K562 (cell line): ENCODE results near the gene CPNE2. TPM values are rescaled to one million over a fixed set of nuclear protein-coding genes. Genes with fewer than 3 reads are reported as not detected.

Experiments used
- ATAC-seq: fragments of 200-7000 bp; cut with Tn5 transposase; 3 replicates; pipeline ENCODE4 v1.9.1; 2020; ENCODE audit warnings: moderate library complexity
- BruUV-seq: library from RNA; stranded (reverse); fragments of 400-500 nt; replicated peaks from 2 replicates; lab custom pipeline; 2021; lab: Mats Ljungman, UMichigan
- CTCF ChIA-PET: fragments of 300-600 bp; formaldehyde crosslinking; extraction: SDS; loops from one replicate; lab custom pipeline; 2021; ENCODE audit warnings: low intra/inter-chr PET ratio; lab: Yijun Ruan, JAX
- POLR2A ChIA-PET: fragments of 300-600, 350-650 bp; sonication (Branson Sonifier 250); formaldehyde crosslinking; extraction: SDS; loops from one replicate; lab custom pipeline; 2021; ENCODE audit warnings: antibody characterized with exemption, inconsistent platforms; lab: Yijun Ruan, JAX
- DNase-seq, 4 experiments: peaks; one replicate each; pipeline versions ENCODE4 v3.0.0 to v3.0.0-alpha.2; 2011 to 2018; ENCODE audit warnings: low spot score in 3 of 4, mixed read lengths in 3 of 4; ENCODE audit errors: extremely low read depth in 1 of 4
- FAIRE-seq: peaks from 2 replicates; lab custom pipeline; 2011; peaks lifted over from hg19 to GRCh38; lab: Jason Lieb, UNC
- H2AFZ ChIP-seq: 2 replicates; pipeline ENCODE4 v1.6.0; 2011; ENCODE audit warnings: low read depth, low read length, control low read depth, inconsistent platforms
- H3K27ac ChIP-seq: fragments of 200-600 bp; 3 replicates; pipeline ENCODE4 v1.8.0; 2011; ENCODE audit warnings: low read depth, mild to moderate bottlenecking, control low read depth, inconsistent platforms, low read length, moderate library complexity, mixed read lengths; ENCODE audit errors: extremely low read depth
- H3K27me3 ChIP-seq, 2 experiments: fragments of 300-600 bp in 1 of 2; 2 replicates in 1 of 2; 3 replicates in 1 of 2; pipeline versions ENCODE4 v1.6.0 to v1.8.0; 2011; ENCODE audit warnings: inconsistent platforms in 2 of 2, low read length in 2 of 2, mild to moderate bottlenecking in 1 of 2, mixed read lengths in 1 of 2, moderate library complexity in 1 of 2; ENCODE audit not compliant: control insufficient read depth in 2 of 2, insufficient read depth in 2 of 2
- H3K36me3 ChIP-seq: fragments of 300-600 bp; 3 replicates; pipeline ENCODE4 v1.8.0; 2011; ENCODE audit warnings: mild to moderate bottlenecking, low read length, inconsistent platforms; ENCODE audit not compliant: control insufficient read depth, insufficient read depth
- H3K4me1 ChIP-seq, 2 experiments: fragments of 200-600 bp in 1 of 2; replicated peaks in 1 of 2; 2 replicates in 1 of 2; 3 replicates in 1 of 2; pipeline versions ENCODE4 v1.5.1 to v1.8.0; 2011; ENCODE audit warnings: inconsistent platforms in 2 of 2, low read length in 2 of 2, mild to moderate bottlenecking in 1 of 2, mixed read lengths in 1 of 2, moderate library complexity in 1 of 2; ENCODE audit not compliant: control insufficient read depth in 2 of 2, insufficient read depth in 2 of 2
- H3K4me2 ChIP-seq: 2 replicates; pipeline ENCODE4 v1.6.1; 2011; ENCODE audit warnings: low read length, control low read depth, inconsistent platforms, mixed read lengths; ENCODE audit not compliant: insufficient read depth
- H3K4me3 ChIP-seq: fragments of 200-600 bp; sonication (generic), shearing (Covaris generic); 2 replicates; pipeline ENCODE4 v1.5.1; 2016; ENCODE audit warnings: control low read depth, inconsistent platforms
- H3K79me2 ChIP-seq: fragments of 200-600 bp; 3 replicates; pipeline ENCODE4 v1.8.0; 2011; ENCODE audit warnings: low read length, inconsistent platforms; ENCODE audit not compliant: control insufficient read depth, insufficient read depth
- H3K9ac ChIP-seq, 2 experiments: 2 replicates each; pipeline versions ENCODE4 v1.6.0 to v1.6.1; 2011; ENCODE audit warnings: low read depth in 2 of 2, low read length in 2 of 2, control low read depth in 1 of 2, inconsistent platforms in 1 of 2, mild to moderate bottlenecking in 1 of 2, mixed read lengths in 1 of 2; ENCODE audit not compliant: insufficient read depth in 1 of 2
- H3K9me1 ChIP-seq: one replicate; pipeline ENCODE4 v1.6.0; 2011; ENCODE audit warnings: inconsistent platforms, mild to moderate bottlenecking, low read length, moderate library complexity; ENCODE audit not compliant: control insufficient read depth, insufficient read depth
- H3K9me3 ChIP-seq: replicated peaks from 2 replicates; pipeline ENCODE4 v1.5.1; 2011; ENCODE audit warnings: low read depth, low read length, inconsistent platforms; ENCODE audit not compliant: control insufficient read depth, insufficient read depth
- H4K20me1 ChIP-seq: replicated peaks from 2 replicates; pipeline ENCODE4 v1.6.1; 2011; ENCODE audit warnings: low read length, inconsistent platforms, mixed read lengths; ENCODE audit not compliant: control insufficient read depth, insufficient read depth
- JUN ChIP-seq, 2 experiments: sonication (generic) in 1 of 2; formaldehyde crosslinking in 1 of 2; IDR thresholded peaks; 2 replicates each; pipeline versions ENCODE4 v1.6.1 to v1.8.0; 2012 to 2022; ENCODE audit warnings: borderline replicate concordance in 2 of 2, mild to moderate bottlenecking in 2 of 2, improper control_type of control experiment in 1 of 2, low read depth in 1 of 2, low read length in 1 of 2, missing genetic modification reagents in 1 of 2
- POLR2G ChIP-seq: fragments of 200-400 bp; formaldehyde crosslinking; IDR thresholded peaks from 2 replicates; pipeline ENCODE4 v1.6.1; 2017; ENCODE audit warnings: low read depth, mild to moderate bottlenecking, antibody characterized with exemption, low read length, moderate library complexity
- WGBS: fragments of 100-300 bp; shearing (Covaris generic); methylation state at CpG from one replicate; pipeline ENCODE4 v1.1.6; 2016; ENCODE audit warnings: low coverage, mixed read lengths; ENCODE audit not compliant: insufficient coverage; ENCODE audit errors: missing lambda C conversion rate; 5-methylcytosine and 5-hydroxymethylcytosine counted together
- in situ Hi-C: fragments of 300-500 bp; cut with MboI; formaldehyde crosslinking; loops from 4 replicates; pipeline ENCODE4 v1.15.0; 2018; ENCODE audit warnings: inconsistent platforms, mixed read lengths
- intact Hi-C: fragments of 100-400 bp; cut with micrococcal nuclease; formaldehyde crosslinking; loops from 2 replicates; pipeline ENCODE4 v1.14.2; 2022
- polyA plus RNA-seq, 8 experiments: library from polyadenylated mRNA; depleted of rRNA in 4 of 8; stranded (reverse) in 5 of 8; unstranded in 3 of 8; fragments of >200 nt; fragmentation: Nextera tagmentation in 2 of 8; fragmentation: Illumina TruSeq in 1 of 8; extraction: Ambion mirVana in 2 of 8; extraction: Trizol in 1 of 8; gene quantifications; 2 replicates each; pipeline versions ENCODE4 v1.2.1 to v1.2.3, GENCODE V29; 2011 to 2014; ENCODE audit warnings: inconsistent platforms in 1 of 8, missing spikeins in 1 of 8
- total RNA-seq, 7 experiments: library from RNA; depleted of rRNA in 6 of 7; stranded (reverse); fragments of >200 nt in 6 of 7; fragmentation: Illumina TruSeq in 2 of 7; extraction: Trizol in 2 of 7; gene quantifications; 2 replicates each; pipeline versions ENCODE4 v1.2.1 to v1.2.3, GENCODE V29; 2011 to 2021; ENCODE audit warnings: low replicate concordance in 1 of 7
- TF ChIP-seq, protein P1 (sequence below): fragments of 150-350 bp; IDR thresholded peaks from 2 replicates; pipeline ENCODE4 v1.6.1; 2014; ENCODE audit warnings: low read depth, mild to moderate bottlenecking, low read length, borderline replicate concordance

The CPNE2 gene
- total and polyA plus RNA-seq, 9 of the 15 experiments (the other 6 are each of a cell fraction or from before 2014, with no cell fraction given) = 3.0 to 13.9 (median 8.6) TPM

GRCh38 chr16:57148481-57148880 lies 56.1 kb downstream of the CPNE2 start (continued):
- TF ChIP-seq, protein P1, sequence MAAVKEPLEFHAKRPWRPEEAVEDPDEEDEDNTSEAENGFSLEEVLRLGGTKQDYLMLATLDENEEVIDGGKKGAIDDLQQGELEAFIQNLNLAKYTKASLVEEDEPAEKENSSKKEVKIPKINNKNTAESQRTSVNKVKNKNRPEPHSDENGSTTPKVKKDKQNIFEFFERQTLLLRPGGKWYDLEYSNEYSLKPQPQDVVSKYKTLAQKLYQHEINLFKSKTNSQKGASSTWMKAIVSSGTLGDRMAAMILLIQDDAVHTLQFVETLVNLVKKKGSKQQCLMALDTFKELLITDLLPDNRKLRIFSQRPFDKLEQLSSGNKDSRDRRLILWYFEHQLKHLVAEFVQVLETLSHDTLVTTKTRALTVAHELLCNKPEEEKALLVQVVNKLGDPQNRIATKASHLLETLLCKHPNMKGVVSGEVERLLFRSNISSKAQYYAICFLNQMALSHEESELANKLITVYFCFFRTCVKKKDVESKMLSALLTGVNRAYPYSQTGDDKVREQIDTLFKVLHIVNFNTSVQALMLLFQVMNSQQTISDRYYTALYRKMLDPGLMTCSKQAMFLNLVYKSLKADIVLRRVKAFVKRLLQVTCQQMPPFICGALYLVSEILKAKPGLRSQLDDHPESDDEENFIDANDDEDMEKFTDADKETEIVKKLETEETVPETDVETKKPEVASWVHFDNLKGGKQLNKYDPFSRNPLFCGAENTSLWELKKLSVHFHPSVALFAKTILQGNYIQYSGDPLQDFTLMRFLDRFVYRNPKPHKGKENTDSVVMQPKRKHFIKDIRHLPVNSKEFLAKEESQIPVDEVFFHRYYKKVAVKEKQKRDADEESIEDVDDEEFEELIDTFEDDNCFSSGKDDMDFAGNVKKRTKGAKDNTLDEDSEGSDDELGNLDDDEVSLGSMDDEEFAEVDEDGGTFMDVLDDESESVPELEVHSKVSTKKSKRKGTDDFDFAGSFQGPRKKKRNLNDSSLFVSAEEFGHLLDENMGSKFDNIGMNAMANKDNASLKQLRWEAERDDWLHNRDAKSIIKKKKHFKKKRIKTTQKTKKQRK = no peak

- 90% methylated on average over 5 of the region's 10 CpGs for WGBS
- Histone ChIP-seq H3K9me1 (no peaks in the 10 kb centered on the region), H3K79me2 (no peaks in the 10 kb centered on the region), H3K4me3 (no peak overlapping the region), H3K4me1 (peaks cover 15 to 17% of the 10 kb centered on the region in 2 experiments), H3K9me3 (no peaks in the 10 kb centered on the region), H3K27ac (no peak overlapping the region), H3K36me3 (peaks cover 28% of the 10 kb centered on the region; the same call in 2 of the 3 replicates), H2AFZ (no peak overlapping the region), H4K20me1 (no peaks in the 10 kb centered on the region), H3K9ac (no peak overlapping the region), H3K4me2 (no peak overlapping the region), H3K27me3 (no peaks in the 10 kb centered on the region)
- intact Hi-C loops (no loop called here), in situ Hi-C loops (no loop called here)
- BruUV-seq = no TSS peak
- DNase-seq (no peak), FAIRE-seq (no peak), ATAC-seq (no peak)
- ChIA-PET POLR2A (interaction anchor here (0.5 to 1.8 kb wide), 5 partner anchors 9 to 212 kb away, joined by 3 to 5 read pairs (median 4); partner anchors contain the start of gene PSME3IP1), CTCF (no interaction called here)
- TF ChIP-seq JUN (IDR thresholded peaks at IDR 0.05; ENCODE audit: borderline replicate concordance, low read depth, low read length) (no peak), JUN (CRISPR knock-in tag; IDR thresholded peaks at IDR 0.05; ENCODE audit: borderline replicate concordance) (no peak), POLR2G (0 out of 2 replicates have a peak, but pooled peaks have one; percentile 23)
These were observed 57.0 kb downstream of the CPNE2 start for GRCh38 chr16:57149391-57149790.
